ENCODE measurements around the gene THSD4. TPM values are rescaled to one million over a fixed set of nuclear protein-coding genes. Genes with fewer than 3 reads are reported as not detected.

The THSD4 gene
- total RNA-seq, 1 donor from 2014 or later = 1.4 TPM

DNA sequence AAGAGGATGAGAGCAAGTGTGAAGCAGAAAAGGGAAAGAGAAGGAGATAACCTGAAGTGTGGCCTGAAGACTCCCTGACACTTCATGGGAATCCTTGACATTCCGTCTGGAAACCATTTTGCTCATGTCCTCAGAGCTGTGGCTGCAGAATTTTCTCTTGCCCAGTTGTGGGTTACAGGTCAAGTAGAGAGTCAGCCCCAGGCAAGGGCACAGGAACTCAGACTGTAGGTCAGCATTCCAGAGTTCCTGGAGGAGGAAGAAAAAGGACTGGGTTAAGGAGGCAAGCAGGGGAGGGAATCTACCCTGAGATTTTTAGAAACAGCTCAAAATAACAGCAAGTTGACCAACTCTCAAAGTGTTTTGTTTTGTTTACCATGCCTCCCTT, 4.1 kb upstream of the THSD4 start:
- no peak overlapping the region for H3K4me3 Mint-ChIP-seq
- TF ChIP-seq, protein P1, sequence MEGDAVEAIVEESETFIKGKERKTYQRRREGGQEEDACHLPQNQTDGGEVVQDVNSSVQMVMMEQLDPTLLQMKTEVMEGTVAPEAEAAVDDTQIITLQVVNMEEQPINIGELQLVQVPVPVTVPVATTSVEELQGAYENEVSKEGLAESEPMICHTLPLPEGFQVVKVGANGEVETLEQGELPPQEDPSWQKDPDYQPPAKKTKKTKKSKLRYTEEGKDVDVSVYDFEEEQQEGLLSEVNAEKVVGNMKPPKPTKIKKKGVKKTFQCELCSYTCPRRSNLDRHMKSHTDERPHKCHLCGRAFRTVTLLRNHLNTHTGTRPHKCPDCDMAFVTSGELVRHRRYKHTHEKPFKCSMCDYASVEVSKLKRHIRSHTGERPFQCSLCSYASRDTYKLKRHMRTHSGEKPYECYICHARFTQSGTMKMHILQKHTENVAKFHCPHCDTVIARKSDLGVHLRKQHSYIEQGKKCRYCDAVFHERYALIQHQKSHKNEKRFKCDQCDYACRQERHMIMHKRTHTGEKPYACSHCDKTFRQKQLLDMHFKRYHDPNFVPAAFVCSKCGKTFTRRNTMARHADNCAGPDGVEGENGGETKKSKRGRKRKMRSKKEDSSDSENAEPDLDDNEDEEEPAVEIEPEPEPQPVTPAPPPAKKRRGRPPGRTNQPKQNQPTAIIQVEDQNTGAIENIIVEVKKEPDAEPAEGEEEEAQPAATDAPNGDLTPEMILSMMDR (conservative IDR thresholded peaks at IDR 0.05) = no peak
- peak overlapping the region; percentile 28 for H3K27ac Mint-ChIP-seq (ENCODE audit: unreplicated experiment)
- DNase-seq (ENCODE audit: low read depth, low spot score) = no peak
- H3K27me3 Mint-ChIP-seq (ENCODE audit: low read depth) = peaks cover 7% of the 10 kb centered on the region
- H3K9me3 Mint-ChIP-seq = no peaks in the 10 kb centered on the region
- no peaks in the 10 kb centered on the region for H3K36me3 Mint-ChIP-seq (ENCODE audit: low read depth)
- peaks cover 30% of the 10 kb centered on the region for H3K4me1 Mint-ChIP-seq

DNA sequence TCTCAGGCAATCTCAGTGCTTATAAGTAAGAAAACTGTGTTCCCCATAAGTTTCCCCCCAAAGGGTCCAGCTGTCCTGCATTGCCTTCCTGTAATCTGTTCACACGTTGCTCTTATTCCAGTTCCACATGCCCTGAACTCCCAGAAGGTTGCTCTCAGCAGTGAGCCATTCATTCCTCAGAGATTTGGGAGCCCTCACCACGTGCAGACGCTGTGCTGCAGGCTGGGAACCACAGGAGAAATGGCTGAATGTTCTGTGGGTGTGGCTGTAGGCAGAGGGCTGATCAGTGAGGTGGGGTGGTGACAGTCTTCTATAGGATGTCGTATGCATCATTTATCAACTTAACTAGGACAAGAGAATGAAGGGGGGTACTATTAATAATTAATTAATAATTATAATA, 3.3 kb upstream of the THSD4 start:
- no peak for DNase-seq (ENCODE audit: low read depth, low spot score)
- H3K27me3 Mint-ChIP-seq (ENCODE audit: low read depth) = peaks cover 14% of the 10 kb centered on the region

DNA sequence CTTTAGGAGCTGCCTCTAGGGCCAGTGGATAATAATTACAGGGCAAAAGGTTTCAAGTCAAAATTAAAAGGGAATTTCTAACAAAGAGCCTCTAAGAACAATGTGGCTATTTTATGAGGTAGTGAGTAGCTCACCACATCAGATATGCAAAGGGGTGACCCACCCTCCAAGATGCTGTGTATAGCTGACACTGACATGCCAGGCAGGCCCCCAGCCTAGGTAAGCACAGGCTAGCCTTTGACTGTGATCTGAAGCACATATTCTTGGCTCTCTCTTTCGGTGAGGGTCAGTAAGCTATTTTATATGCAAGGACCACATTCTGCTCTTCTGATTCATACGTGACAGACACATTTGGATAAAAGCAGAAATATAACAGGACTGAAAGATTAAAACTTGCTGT, 2.8 kb upstream of the THSD4 start:
- H3K27me3 Mint-ChIP-seq (ENCODE audit: low read depth) = peaks cover 19% of the 10 kb centered on the region
- H3K4me1 Mint-ChIP-seq = peaks cover 29% of the 10 kb centered on the region
- H3K9me3 Mint-ChIP-seq = no peaks in the 10 kb centered on the region

More for the DNA sequence above, 3.3 kb upstream of the THSD4 start:
- H3K4me3 Mint-ChIP-seq = no peak overlapping the region
- no peak overlapping the region for H3K27ac Mint-ChIP-seq (ENCODE audit: unreplicated experiment)
- H3K9me3 Mint-ChIP-seq = no peaks in the 10 kb centered on the region
- H3K36me3 Mint-ChIP-seq (ENCODE audit: low read depth) = no peaks in the 10 kb centered on the region
- TF ChIP-seq, protein P1 (conservative IDR thresholded peaks at IDR 0.05) = no peak
- peaks cover 34% of the 10 kb centered on the region for H3K4me1 Mint-ChIP-seq

DNA sequence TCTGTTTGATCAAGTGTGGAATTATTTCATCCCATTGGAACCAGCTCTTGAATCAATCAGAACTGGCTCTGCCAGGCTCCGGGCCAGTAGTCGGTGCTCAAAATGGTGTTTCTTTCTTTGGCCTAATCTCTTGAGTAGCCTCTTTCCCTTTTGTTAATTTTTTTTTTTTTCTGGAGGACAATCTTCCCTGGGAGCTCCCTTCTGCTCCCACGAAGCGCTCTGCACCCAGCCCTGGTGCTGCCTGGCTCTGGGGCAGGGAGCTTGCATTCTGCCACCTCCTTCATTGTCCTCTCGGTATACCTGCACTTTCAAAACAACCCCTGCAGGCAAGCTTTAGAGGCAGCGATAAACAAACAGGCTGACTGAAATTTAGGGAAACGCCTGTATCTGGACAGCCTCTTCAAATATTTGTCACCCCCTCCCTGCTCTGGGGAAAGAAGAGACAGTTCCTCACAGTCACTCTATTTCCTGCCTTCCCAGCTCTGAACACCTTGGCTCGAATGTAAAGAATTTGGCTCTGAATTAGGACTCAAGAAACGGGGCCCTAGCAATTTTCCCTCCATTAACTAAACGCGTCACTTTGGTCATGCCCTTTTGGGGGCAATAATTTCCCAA, 1.1 kb upstream of the THSD4 start:
- H3K4me3 Mint-ChIP-seq = peak overlapping the region; percentile 65
- TF ChIP-seq, protein P1 (conservative IDR thresholded peaks at IDR 0.05) = no peak
- H3K4me1 Mint-ChIP-seq = peaks cover 27% of the 10 kb centered on the region
- H3K36me3 Mint-ChIP-seq (ENCODE audit: low read depth) = no peaks in the 10 kb centered on the region
- DNase-seq (ENCODE audit: low read depth, low spot score) = no peak
- no peak overlapping the region for H3K27ac Mint-ChIP-seq (ENCODE audit: unreplicated experiment)
- H3K27me3 Mint-ChIP-seq (ENCODE audit: low read depth) = peaks cover 35% of the 10 kb centered on the region
- H3K9me3 Mint-ChIP-seq = no peaks in the 10 kb centered on the region

More for the DNA sequence above, 2.8 kb upstream of the THSD4 start:
- Mint-ChIP-seq H3K27ac (ENCODE audit: unreplicated experiment) (no peak overlapping the region), H3K4me3 (peak overlapping the region; percentile 24), H3K36me3 (ENCODE audit: low read depth) (no peaks in the 10 kb centered on the region)
- TF ChIP-seq, protein P1 (conservative IDR thresholded peaks at IDR 0.05) = no peak
- DNase-seq (ENCODE audit: low read depth, low spot score) = no peak

DNA sequence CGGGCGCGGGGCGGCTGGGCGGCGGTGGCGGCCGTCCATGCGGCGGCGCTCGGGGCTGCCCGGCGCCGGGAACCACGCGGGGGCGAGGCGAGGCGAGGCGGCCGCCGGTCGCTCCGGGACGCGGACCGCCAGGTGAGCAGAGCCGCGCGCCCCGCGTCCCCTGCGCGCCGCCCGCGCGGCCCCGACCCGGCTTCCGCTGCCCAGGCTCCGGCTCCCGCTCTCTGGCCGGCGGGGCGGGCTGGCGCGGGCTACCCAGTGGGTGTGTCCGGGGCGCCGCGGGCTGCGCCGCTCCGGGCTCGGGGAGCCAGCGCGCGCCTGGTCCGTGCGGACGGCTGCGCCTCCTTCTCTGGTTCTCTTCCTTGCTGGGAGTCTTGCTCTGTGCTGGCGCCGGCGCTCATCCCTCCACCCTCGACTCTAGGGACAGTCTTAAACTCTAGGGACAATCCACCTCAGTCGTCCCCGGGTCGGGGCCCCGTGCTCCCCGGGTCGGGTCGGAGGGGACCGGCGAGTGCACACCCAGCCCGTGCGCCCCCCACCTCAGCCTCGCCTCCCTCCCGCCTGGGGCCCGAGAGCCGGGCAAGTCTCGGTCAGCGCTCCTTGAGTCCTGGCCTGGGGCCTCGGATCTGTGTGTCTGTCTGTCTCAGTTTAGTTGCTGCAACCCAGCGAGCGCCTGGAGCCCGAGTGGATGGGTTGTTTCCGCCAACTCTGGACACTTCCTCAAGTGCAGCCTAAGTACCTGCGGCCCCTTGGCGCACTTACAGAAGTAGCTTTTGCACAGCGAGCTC, 488 bp downstream of the THSD4 start:
- no peak overlapping the region for H3K27ac Mint-ChIP-seq (ENCODE audit: unreplicated experiment)
- H3K4me1 Mint-ChIP-seq = peaks cover 25% of the 10 kb centered on the region
- H3K27me3 Mint-ChIP-seq (ENCODE audit: low read depth) = peaks cover 35% of the 10 kb centered on the region
- H3K9me3 Mint-ChIP-seq = no peaks in the 10 kb centered on the region
- no peaks in the 10 kb centered on the region for H3K36me3 Mint-ChIP-seq (ENCODE audit: low read depth)
- TF ChIP-seq, protein P1 (conservative IDR thresholded peaks at IDR 0.05) = no peak
- DNase-seq (ENCODE audit: low read depth, low spot score) = peak; percentile 36
- H3K4me3 Mint-ChIP-seq = peak overlapping the region; percentile 86
